HFFc6 (cell line): ENCODE data around the gene MDM4. TPM values are rescaled to one million over a fixed set of nuclear protein-coding genes. Genes with fewer than 3 reads are reported as not detected.
A peak's percentile ranks its signal among the peaks of the same experiment; 100 is the strongest.
"Not testable (repeated sequence)": the region's sequence is repeated elsewhere in the genome, so short reads cannot be mapped to it uniquely, and the experiment has no call there.

Experiments
- DNase-seq: peaks from one replicate; pipeline ENCODE4 v3.0.0-alpha.2; 2018
- H3K27ac Mint-ChIP-seq: 2 replicates; pipeline ENCODE4 v1.8.0; 2020; ENCODE audit warnings: mild to moderate bottlenecking, mixed read lengths
- H3K27me3 Mint-ChIP-seq: 2 replicates; pipeline ENCODE4 v1.8.0; 2021; ENCODE audit warnings: mild to moderate bottlenecking, moderate library complexity, mixed read lengths; ENCODE audit not compliant: insufficient read depth
- H3K36me3 Mint-ChIP-seq: 2 replicates; pipeline ENCODE4 v1.8.0; 2021; ENCODE audit warnings: low read depth, mixed read lengths
- H3K4me1 Mint-ChIP-seq: 2 replicates; pipeline ENCODE4 v1.8.0; 2020; ENCODE audit warnings: low read depth, mixed read lengths
- H3K4me3 Mint-ChIP-seq: 2 replicates; pipeline ENCODE4 v1.8.0; 2020; ENCODE audit warnings: mild to moderate bottlenecking, moderate library complexity, mixed read lengths
- H3K9me3 Mint-ChIP-seq: 2 replicates; pipeline ENCODE4 v1.8.0; 2020; ENCODE audit warnings: mild to moderate bottlenecking, mixed read lengths
- total RNA-seq, 6 experiments: library from RNA; stranded (reverse); fragmentation: NEBNext Ultra II Directional; extraction: Animal tissue kit (Norgen Biotek cat#: 25700); gene quantifications; 2 replicates in 1 of 6; 3 replicates in 5 of 6; pipeline ENCODE4 v1.2.3, GENCODE V29; 2021
- TF ChIP-seq, protein P1 (sequence below): fragments of 200-600 bp; sonication (generic); IDR thresholded peaks from 2 replicates; pipeline ENCODE4 v1.5.0; 2021; ENCODE audit warnings: antibody characterized with exemption, mild to moderate bottlenecking

MDM4 gene
- total RNA-seq, 6 experiments from 2014 or later, result 21.9 to 28.1 (median 22.7) TPM

DNA sequence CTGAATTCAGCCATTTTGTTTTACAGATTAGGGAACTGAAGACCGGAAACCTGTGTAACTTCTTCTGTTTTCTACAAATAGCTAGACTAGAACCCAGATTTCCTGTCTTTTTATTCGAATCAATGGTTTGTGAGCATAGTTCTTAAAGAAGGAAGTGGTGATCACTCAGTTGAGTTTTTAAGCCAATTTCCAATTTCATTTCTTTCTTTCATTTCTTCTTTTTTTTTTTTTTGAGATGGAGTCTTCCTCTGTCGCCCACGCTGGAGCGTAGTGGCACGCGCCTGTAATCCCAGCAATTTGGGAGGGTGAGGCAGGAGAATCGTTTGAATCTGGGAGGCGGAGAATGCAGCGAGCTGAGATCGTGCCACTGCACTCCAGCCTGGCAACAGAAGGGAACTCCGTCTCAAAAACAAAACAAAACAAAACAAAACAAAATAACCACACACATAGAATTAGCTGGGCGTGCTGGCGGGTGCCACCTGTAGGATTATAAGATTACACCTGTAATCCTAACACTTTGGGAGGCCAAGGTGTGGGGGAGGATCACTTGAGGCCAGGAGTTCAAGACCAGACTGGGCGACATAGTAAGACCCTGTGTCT lies 3.0 kb upstream of the MDM4 start:
- TF ChIP-seq, protein P1, sequence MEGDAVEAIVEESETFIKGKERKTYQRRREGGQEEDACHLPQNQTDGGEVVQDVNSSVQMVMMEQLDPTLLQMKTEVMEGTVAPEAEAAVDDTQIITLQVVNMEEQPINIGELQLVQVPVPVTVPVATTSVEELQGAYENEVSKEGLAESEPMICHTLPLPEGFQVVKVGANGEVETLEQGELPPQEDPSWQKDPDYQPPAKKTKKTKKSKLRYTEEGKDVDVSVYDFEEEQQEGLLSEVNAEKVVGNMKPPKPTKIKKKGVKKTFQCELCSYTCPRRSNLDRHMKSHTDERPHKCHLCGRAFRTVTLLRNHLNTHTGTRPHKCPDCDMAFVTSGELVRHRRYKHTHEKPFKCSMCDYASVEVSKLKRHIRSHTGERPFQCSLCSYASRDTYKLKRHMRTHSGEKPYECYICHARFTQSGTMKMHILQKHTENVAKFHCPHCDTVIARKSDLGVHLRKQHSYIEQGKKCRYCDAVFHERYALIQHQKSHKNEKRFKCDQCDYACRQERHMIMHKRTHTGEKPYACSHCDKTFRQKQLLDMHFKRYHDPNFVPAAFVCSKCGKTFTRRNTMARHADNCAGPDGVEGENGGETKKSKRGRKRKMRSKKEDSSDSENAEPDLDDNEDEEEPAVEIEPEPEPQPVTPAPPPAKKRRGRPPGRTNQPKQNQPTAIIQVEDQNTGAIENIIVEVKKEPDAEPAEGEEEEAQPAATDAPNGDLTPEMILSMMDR, result no peak
- H3K4me3 Mint-ChIP-seq, result no peak overlapping the region
- H3K27ac Mint-ChIP-seq, result no peak overlapping the region

DNA sequence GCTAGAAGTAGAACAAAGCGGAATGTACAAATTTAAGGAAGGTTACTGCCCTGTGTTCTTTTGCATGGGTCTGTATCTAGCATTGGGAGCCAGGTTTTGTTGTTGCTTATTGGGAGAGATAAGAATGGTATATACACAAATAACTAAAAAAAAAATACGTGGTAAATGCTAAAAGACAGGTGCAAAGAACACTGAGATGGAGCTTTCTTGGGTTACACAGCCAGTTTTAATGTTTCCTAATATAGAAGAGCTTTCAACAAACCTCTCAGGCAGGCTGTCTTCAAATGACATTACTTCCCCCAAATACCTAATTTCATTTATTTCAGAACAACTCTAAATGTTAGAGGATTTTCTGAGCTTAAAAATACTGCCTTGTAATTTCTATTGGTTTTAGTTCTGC lies 1.4 kb upstream of the MDM4 start:
- Mint-ChIP-seq H3K27ac (no peak overlapping the region), H3K27me3 (no peaks in the 10 kb centered on the region), H3K9me3 (no peaks in the 10 kb centered on the region), H3K36me3 (peaks cover 15% of the 10 kb centered on the region; the same call in 1 of the 2 replicates), H3K4me1 (peaks cover 11% of the 10 kb centered on the region), H3K4me3 (no peak overlapping the region)
- TF ChIP-seq, protein P1, result no peak
- no peak for DNase-seq

More for the DNA sequence above, 3.0 kb upstream of the MDM4 start:
- H3K4me1 Mint-ChIP-seq, result peaks cover 2% of the 10 kb centered on the region
- H3K36me3 Mint-ChIP-seq, result peaks cover 6% of the 10 kb centered on the region; the same call in 1 of the 2 replicates
- no peak for DNase-seq
- no peaks in the 10 kb centered on the region for H3K9me3 Mint-ChIP-seq
- H3K27me3 Mint-ChIP-seq, result no peaks in the 10 kb centered on the region

DNA sequence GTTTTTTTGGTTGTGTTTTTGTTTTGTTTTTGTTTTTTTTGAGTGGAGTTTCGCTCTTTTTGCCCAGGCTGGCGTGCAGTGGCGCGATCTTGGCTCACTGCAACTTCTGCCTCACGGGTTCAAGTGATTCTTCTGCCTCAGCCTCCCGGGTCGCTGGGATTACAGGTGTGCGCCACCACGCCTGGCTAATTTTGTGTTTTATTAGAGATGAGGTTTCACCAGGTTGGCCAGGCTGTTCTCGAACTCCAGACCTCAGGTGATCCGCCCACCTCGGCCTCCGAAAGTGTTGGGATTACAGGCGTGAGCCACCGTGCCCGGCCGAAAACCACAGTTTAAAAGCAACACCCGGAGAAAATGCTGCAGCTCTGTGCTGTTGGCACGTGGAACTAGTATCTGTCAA lies 1.2 kb downstream of the MDM4 start:
- DNase-seq, H3K27me3 Mint-ChIP-seq, H3K4me3 Mint-ChIP-seq, H3K27ac Mint-ChIP-seq, H3K9me3 Mint-ChIP-seq: not testable (repeated sequence)
- Mint-ChIP-seq H3K4me1 (peaks cover 30% of the 10 kb centered on the region), H3K36me3 (peaks cover 28% of the 10 kb centered on the region)

DNA sequence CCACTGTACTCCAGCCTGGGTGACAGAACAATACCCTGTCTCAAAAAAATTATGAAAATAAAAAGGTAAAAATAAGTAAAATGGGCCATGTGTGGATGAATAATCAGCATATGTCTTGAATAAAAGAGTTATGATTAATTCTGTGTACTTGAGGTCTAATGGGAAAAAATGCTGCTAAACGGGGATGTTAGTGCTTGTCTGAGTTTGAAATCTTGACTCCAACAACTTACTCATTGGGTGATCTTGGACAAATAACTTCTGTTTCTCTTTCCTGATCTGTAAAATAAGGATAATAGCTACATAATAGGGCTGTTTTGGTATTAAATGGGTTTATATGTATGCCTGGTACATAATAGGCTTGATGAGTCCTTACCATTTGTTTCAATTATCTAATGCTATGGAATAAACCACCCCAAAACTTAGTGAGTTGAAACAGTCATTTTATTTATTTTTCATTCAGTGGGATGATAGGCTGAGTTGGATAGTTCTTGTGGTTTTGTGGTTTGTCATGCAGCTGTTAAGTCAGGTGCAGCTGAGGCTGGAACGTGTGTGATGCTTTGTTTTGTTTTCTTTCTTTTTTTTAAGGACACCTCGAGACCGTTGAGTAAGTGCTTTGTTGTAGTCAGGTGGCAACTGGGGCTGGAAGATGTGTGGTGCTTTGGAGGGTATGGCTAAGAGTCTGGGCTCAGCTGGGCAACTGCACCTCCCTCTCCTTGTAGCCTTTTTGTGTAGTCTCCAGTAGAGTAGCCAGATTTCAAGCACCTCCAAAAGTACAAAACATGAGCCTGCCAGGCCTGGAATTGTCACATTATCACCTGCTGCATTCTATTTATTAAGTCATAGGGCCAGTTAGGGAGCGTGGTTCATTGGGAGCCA lies 4.9 kb downstream of the MDM4 start:
- H3K27ac Mint-ChIP-seq, result peak overlapping the region; percentile 49
- no peaks in the 10 kb centered on the region for H3K27me3 Mint-ChIP-seq
- H3K36me3 Mint-ChIP-seq, result peaks cover 46% of the 10 kb centered on the region

DNA sequence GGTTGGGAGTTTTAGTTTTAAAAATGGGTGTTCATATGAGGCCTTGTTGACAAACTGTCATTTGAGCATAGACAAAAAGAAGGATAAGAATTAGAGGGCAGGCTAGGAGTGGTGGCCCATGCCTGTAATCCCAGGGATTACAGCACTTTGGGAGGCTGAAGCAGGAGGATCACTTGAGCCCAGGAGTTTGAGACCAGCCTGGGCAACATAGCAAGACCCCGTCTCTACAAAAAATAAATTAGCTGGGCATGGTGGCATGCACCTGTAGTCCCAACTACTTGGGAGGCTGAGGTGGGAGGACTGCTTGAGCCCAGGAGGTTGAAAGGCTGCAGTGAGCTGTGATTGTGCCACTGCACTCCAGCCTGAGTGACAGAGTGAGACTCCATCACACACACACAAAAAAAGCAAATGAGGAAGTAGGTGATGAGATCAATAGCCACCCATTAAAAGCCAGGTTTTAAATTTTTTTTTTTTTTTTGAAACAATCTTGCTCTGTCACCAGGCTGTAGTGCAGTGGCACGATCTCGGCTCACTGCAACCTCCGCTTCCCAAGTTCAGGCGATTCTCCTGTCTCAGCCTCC lies 5.8 kb downstream of the MDM4 start:
- not testable (repeated sequence) for H3K27ac Mint-ChIP-seq

More for the DNA sequence above, 4.9 kb downstream of the MDM4 start:
- no peak overlapping the region for H3K4me3 Mint-ChIP-seq
- H3K9me3 Mint-ChIP-seq, result peaks cover 12% of the 10 kb centered on the region
- TF ChIP-seq, protein P1, result no peak
- peak; percentile 8 for DNase-seq
- H3K4me1 Mint-ChIP-seq, result peaks cover 40% of the 10 kb centered on the region

DNA sequence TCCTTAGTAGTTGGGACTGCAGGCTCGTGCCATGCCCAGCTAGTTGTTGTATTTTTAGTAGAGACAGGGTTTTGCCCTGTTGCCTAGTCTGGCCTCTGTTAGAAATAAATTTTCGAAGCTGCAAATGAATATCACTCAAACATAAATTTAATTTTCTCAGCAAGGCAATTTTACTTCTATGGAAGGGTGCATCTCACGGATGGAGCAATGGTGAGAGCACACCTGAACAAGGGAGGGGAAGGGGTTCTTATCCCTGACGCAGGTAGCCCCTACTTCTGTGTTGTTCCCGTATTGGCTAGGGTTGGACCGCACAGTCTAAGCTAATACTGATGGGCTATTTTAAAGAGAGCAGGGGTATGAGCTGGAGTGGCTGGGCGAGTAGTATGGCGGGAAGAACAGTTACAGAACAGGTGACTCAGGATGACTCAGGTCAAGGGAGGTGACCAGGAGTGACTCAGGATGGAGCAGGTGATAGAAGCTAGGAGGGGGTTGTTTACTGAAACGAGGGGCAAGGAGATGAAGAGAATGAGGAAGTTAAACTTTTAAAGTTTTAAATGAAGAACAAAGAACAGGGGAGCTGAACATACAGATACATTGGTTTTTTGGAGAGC lies 7.5 kb downstream of the MDM4 start:
- H3K4me3 Mint-ChIP-seq, result no peak overlapping the region
- TF ChIP-seq, protein P1, result no peak
- peaks cover 35% of the 10 kb centered on the region for H3K36me3 Mint-ChIP-seq
- H3K9me3 Mint-ChIP-seq, result peaks cover 12% of the 10 kb centered on the region
- peaks cover 33% of the 10 kb centered on the region for H3K4me1 Mint-ChIP-seq
- no peak for DNase-seq
- H3K27me3 Mint-ChIP-seq, result no peaks in the 10 kb centered on the region
- H3K27ac Mint-ChIP-seq, result peak overlapping the region; percentile 40; the same call in 1 of the 2 replicates

More for the DNA sequence above, 5.8 kb downstream of the MDM4 start:
- Mint-ChIP-seq H3K9me3 (peaks cover 12% of the 10 kb centered on the region), H3K36me3 (peaks cover 46% of the 10 kb centered on the region), H3K4me1 (peaks cover 40% of the 10 kb centered on the region)
- not testable (repeated sequence) for DNase-seq, H3K4me3 Mint-ChIP-seq, H3K27me3 Mint-ChIP-seq
